ENCODE measurements around the gene TRAK1. TPM values are rescaled to one million over a fixed set of nuclear protein-coding genes. Genes with fewer than 3 reads are reported as not detected.

Gene TRAK1
- total RNA-seq, 4 donors from 2014 or later = 25.9 to 41.6 (median 29.6) TPM

GRCh38 chr3:42116466-42116865, 25.3 kb downstream of the TRAK1 start:
- no peak for TF ChIP-seq CTCF (IDR thresholded peaks at IDR 0.05; ENCODE audit: low read depth)

- TF ChIP-seq CTCF (IDR thresholded peaks at IDR 0.05; ENCODE audit: low read depth) = no peak
Observed at GRCh38 chr3:42117175-42118008, 26.2 kb downstream of the TRAK1 start.

DNA sequence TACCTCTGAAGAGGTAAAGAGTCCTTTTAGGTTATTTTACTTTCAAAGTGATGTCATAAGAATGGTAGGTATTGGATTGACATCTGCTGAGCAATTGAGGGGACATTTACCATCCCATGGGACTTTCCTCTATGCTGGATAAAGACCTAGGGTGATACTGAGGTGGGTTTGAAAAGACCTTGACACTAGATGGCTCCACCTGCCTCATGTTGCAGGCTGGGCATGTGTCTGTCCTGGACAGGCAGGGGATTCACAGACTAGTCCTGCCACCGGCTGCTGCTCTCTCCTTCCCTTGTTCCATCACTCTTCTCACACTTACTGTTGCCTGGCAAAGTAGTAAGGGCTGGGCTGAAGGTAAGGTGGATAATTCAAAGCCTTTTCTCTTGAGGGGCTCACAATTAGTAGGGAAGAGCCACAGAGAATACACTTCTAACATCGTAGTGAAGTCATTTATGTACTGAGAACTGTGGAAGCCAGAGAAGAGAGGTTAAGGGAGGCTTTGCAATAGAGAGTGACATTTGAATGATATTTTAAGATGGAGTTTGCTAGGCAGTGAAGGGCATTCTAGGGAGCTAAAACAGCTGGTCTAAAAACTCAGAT, 27.7 kb downstream of the TRAK1 start:
- TF ChIP-seq CTCF (IDR thresholded peaks at IDR 0.05; ENCODE audit: low read depth) = no peak

- TF ChIP-seq CTCF (IDR thresholded peaks at IDR 0.05; ENCODE audit: low read depth) = no peak
Observed at GRCh38 chr3:42119561-42120355, 28.6 kb downstream of the TRAK1 start.

DNA sequence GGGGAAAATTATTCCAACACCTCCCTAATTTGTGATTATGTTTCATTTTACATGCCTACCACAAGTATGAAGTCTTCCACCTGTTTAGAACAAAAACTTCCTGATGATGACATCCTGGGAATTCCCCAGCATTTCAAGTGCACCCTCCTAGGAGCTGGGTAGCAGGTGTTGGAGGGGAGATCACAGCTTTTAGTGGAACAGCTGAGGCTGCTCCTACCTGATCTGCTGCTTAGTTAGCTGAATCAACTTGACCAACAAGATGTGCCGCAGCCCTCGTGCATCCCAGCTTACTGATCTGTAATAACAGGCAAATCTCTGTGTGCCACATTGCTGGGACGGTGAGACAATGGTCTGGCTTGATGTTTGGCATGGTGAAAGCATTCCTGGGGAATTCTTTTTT, 29.7 kb downstream of the TRAK1 start:
- no peak for TF ChIP-seq CTCF (IDR thresholded peaks at IDR 0.05; ENCODE audit: low read depth)

- TF ChIP-seq CTCF (IDR thresholded peaks at IDR 0.05; ENCODE audit: low read depth) = no peak
Observed at GRCh38 chr3:42122261-42123011, 31.3 kb downstream of the TRAK1 start.
